IMR-90 (cell line): Measurements from ENCODE around the gene STXBP6. TPM values are rescaled to one million over a fixed set of nuclear protein-coding genes. Genes with fewer than 3 reads are reported as not detected.

Source experiments
- ATAC-seq: fragments of 200-7000 bp; cut with Tn5 transposase; 2 replicates; pipeline ENCODE4 v1.9.1; 2020; ENCODE audit warnings: low read depth, mild to moderate bottlenecking, moderate library complexity
- BruUV-seq: library from RNA; stranded (reverse); fragments of 400-500 nt; replicated peaks from 2 replicates; lab custom pipeline; 2021; lab: Mats Ljungman, UMichigan
- CTCF ChIA-PET: fragments of 300-600 bp; formaldehyde crosslinking; extraction: SDS; loops from one replicate; lab custom pipeline; 2021; ENCODE audit warnings: antibody characterized with exemption; lab: Yijun Ruan, JAX
- POLR2A ChIA-PET: fragments of 300-600 bp; sonication (Branson Sonifier 250); formaldehyde crosslinking; loops from one replicate; lab custom pipeline; 2022; ENCODE audit warnings: antibody characterized with exemption; ENCODE audit not compliant: unreplicated experiment; lab: Charles Lee
- DNase-seq: peaks from one replicate; pipeline ENCODE4 v3.0.0; 2013
- H2AFZ ChIP-seq: replicated peaks from 2 replicates; pipeline ENCODE3; 2013; ENCODE audit warnings: low read length, mild to moderate bottlenecking; ENCODE audit not compliant: poor library complexity
- H2AK5ac ChIP-seq: 2 replicates; pipeline ENCODE4 v1.6.1; 2013; ENCODE audit warnings: low read depth, low read length, inconsistent platforms
- H2AK9ac ChIP-seq: replicated peaks from 2 replicates; pipeline ENCODE3; 2013; ENCODE audit warnings: mild to moderate bottlenecking, low read depth, low read length, moderate library complexity; ENCODE audit not compliant: poor library complexity
- H2BK120ac ChIP-seq: 2 replicates; pipeline ENCODE4 v1.6.1; 2013; ENCODE audit warnings: low read depth, low read length, inconsistent platforms
- H2BK15ac ChIP-seq: 3 replicates; pipeline ENCODE4 v1.6.1; 2013; ENCODE audit warnings: low read depth, low read length, inconsistent platforms
- H2BK20ac ChIP-seq: 2 replicates; pipeline ENCODE4 v1.6.1; 2013; ENCODE audit warnings: low read depth, mild to moderate bottlenecking, inconsistent platforms, low read length, moderate library complexity
- H2BK5ac ChIP-seq: 2 replicates; pipeline ENCODE4 v1.6.1; 2013; ENCODE audit warnings: mild to moderate bottlenecking, low read depth, low read length, inconsistent platforms; ENCODE audit not compliant: poor library complexity, severe bottlenecking
- H3K14ac ChIP-seq: replicated peaks from 2 replicates; pipeline ENCODE4 v1.6.1; 2013; ENCODE audit warnings: low read depth, low read length, inconsistent platforms
- H3K18ac ChIP-seq: 2 replicates; pipeline ENCODE4 v1.6.1; 2013; ENCODE audit warnings: low read depth, low read length, control low read depth
- H3K23ac ChIP-seq: 2 replicates; pipeline ENCODE4 v1.6.1; 2013; ENCODE audit warnings: low read depth, low read length, inconsistent platforms
- H3K27ac ChIP-seq: 2 replicates; pipeline ENCODE4 v1.5.1; 2013; ENCODE audit warnings: mild to moderate bottlenecking, control low read depth, low read length; ENCODE audit not compliant: insufficient read depth
- H3K27me3 ChIP-seq: 2 replicates; pipeline ENCODE4 v1.6.1; 2013; ENCODE audit warnings: low read length; ENCODE audit not compliant: control insufficient read depth, insufficient read depth
- H3K36me3 ChIP-seq: 2 replicates; pipeline ENCODE4 v1.6.1; 2013; ENCODE audit warnings: low read length, mixed read lengths; ENCODE audit not compliant: control insufficient read depth, insufficient read depth
- H3K4ac ChIP-seq: 2 replicates; pipeline ENCODE4 v1.6.1; 2013; ENCODE audit warnings: low read depth, low read length, inconsistent platforms
- H3K4me1 ChIP-seq: 2 replicates; pipeline ENCODE4 v1.6.1; 2013; ENCODE audit warnings: low read length, mixed read lengths; ENCODE audit not compliant: control insufficient read depth, insufficient read depth
- H3K4me2 ChIP-seq: 2 replicates; pipeline ENCODE4 v1.6.1; 2013; ENCODE audit warnings: low read depth, mild to moderate bottlenecking, control low read depth, low read length, moderate library complexity
- H3K4me3 ChIP-seq: 2 replicates; pipeline ENCODE4 v1.5.1; 2013; ENCODE audit warnings: low read depth, mild to moderate bottlenecking, control low read depth, low read length, moderate library complexity; ENCODE audit not compliant: insufficient read depth
- H3K56ac ChIP-seq: 2 replicates; pipeline ENCODE4 v1.6.1; 2013; ENCODE audit warnings: low read length, inconsistent platforms; ENCODE audit not compliant: insufficient read depth; ENCODE audit errors: extremely low read depth
- H3K79me1 ChIP-seq, 2 experiments: 2 replicates each; pipeline ENCODE4 v1.6.1; 2013; ENCODE audit warnings: low read length in 2 of 2, inconsistent platforms in 1 of 2, low read depth in 1 of 2
- H3K9ac ChIP-seq: 2 replicates; pipeline ENCODE4 v1.6.1; 2013; ENCODE audit warnings: low read depth, low read length, control low read depth
- H3K9me1 ChIP-seq: 2 replicates; pipeline ENCODE4 v1.6.1; 2013; ENCODE audit warnings: low read length, inconsistent platforms; ENCODE audit not compliant: insufficient read depth
- H3K9me3 ChIP-seq: 2 replicates; pipeline ENCODE4 v1.6.1; 2013; ENCODE audit warnings: low read length; ENCODE audit not compliant: control insufficient read depth, insufficient read depth
- H4K20me1 ChIP-seq: 2 replicates; pipeline ENCODE4 v1.6.1; 2013; ENCODE audit warnings: low read length, inconsistent platforms; ENCODE audit not compliant: insufficient read depth
- H4K5ac ChIP-seq: 2 replicates; pipeline ENCODE4 v1.6.1; 2013; ENCODE audit warnings: mild to moderate bottlenecking, low read depth, low read length, control low read depth
- H4K8ac ChIP-seq, 2 experiments: 2 replicates each; pipeline ENCODE4 v1.6.1; 2013; ENCODE audit warnings: low read depth in 2 of 2, low read length in 2 of 2, control low read depth in 1 of 2, inconsistent platforms in 1 of 2
- H4K91ac ChIP-seq: 2 replicates; pipeline ENCODE4 v1.6.1; 2013; ENCODE audit warnings: low read depth, low read length, inconsistent platforms; ENCODE audit not compliant: insufficient read depth
- CEBPB ChIP-seq: IDR thresholded peaks from 2 replicates; pipeline ENCODE4 v1.6.1; 2012; ENCODE audit warnings: low read depth, low read length, improper control_type of control experiment
- RCOR1 ChIP-seq: IDR thresholded peaks from 2 replicates; pipeline ENCODE4 v1.6.1; 2012; ENCODE audit warnings: mild to moderate bottlenecking, low read length, improper control_type of control experiment; ENCODE audit not compliant: insufficient replicate concordance
- WGBS, 2 experiments: methylation state at CpG; one replicate each; pipeline versions ENCODE4 v1.1.5 to v1.1.7; 2013; ENCODE audit warnings: missing lambda C conversion rate in 2 of 2; ENCODE audit not compliant: insufficient read length in 1 of 2; ENCODE audit errors: extremely low coverage in 2 of 2; 5-methylcytosine and 5-hydroxymethylcytosine counted together
- dilution Hi-C: fragments of 300-500 bp; cut with HindIII; formaldehyde crosslinking; loops from one replicate; pipeline ENCODE4 v1.14.3; 2018; ENCODE audit warnings: low sequenced_read_pairs; ENCODE audit not compliant: unreplicated experiment
- in situ Hi-C: fragments of 300-500 bp; cut with MboI; formaldehyde crosslinking; loops from 3 replicates; pipeline ENCODE4 v1.14.3; 2019; ENCODE audit warnings: low sequenced_read_pairs, inconsistent platforms, mixed read lengths
- intact Hi-C: fragments of 100-400 bp; cut with micrococcal nuclease; formaldehyde crosslinking; loops from 2 replicates; pipeline ENCODE4 v1.10.0; 2022
- polyA plus RNA-seq, 3 experiments: library from polyadenylated mRNA; depleted of rRNA; stranded (reverse); fragments of >200 nt; gene quantifications; 2 replicates each; pipeline ENCODE4 v1.2.3, GENCODE V29; 2012; ENCODE audit warnings: low replicate concordance in 1 of 3
- total RNA-seq: library from RNA; depleted of rRNA; stranded (reverse); fragments of >200 nt; gene quantifications from 2 replicates; pipeline ENCODE4 v1.2.3, GENCODE V29; 2012
- TF ChIP-seq, protein P1 (sequence below): fragments of 150-350 bp; IDR thresholded peaks from 2 replicates; pipeline ENCODE4 v1.6.1; 2016; ENCODE audit warnings: low read depth, mild to moderate bottlenecking, low read length, moderate library complexity, borderline replicate concordance
- TF ChIP-seq, protein P2 (sequence below): conservative IDR thresholded peaks from 2 replicates; pipeline ENCODE4 v1.5.1; 2012; ENCODE audit warnings: mild to moderate bottlenecking, low read depth, low read length, improper control_type of control experiment

The STXBP6 gene
- total and polyA plus RNA-seq, 2 of the 4 experiments (the other 2 are of a cell fraction) = 14.2 to 14.3 TPM

GRCh38 chr14:24947131-24947530 lies 102.8 kb downstream of the STXBP6 start:
- Histone ChIP-seq H3K79me1 (no peaks in the 10 kb centered on the region), H2AFZ (no peak overlapping the region), H2BK5ac (no peak overlapping the region), H3K18ac (no peak overlapping the region), H3K27me3 (no peaks in the 10 kb centered on the region), H2AK9ac (no peak overlapping the region), H3K4me3 (no peak overlapping the region), H3K27ac (no peak overlapping the region), H3K4me2 (no peak overlapping the region), H3K9me1 (peaks cover 4% of the 10 kb centered on the region; the same call in 1 of the 2 replicates), H3K36me3 (no peaks in the 10 kb centered on the region), H4K5ac (no peak overlapping the region), H4K8ac (no peak overlapping the region), H3K14ac (no peak overlapping the region), H2BK15ac (no peak overlapping the region), H2BK120ac (no peak overlapping the region), H3K23ac (no peak overlapping the region), H3K4me1 (peaks cover 2% of the 10 kb centered on the region; the same call in 1 of the 2 replicates), H3K4ac (no peak overlapping the region), H3K9ac (no peak overlapping the region), H3K9me3 (no peaks in the 10 kb centered on the region), H4K91ac (no peak overlapping the region), H2BK20ac (no peak overlapping the region), H3K56ac (no peak overlapping the region), H2AK5ac (no peak overlapping the region), H4K20me1 (no peaks in the 10 kb centered on the region)
- ATAC-seq = no peak
- intact Hi-C loops = no loop called here
- CTCF ChIA-PET = no interaction called here
- POLR2A ChIA-PET = no interaction called here
- dilution Hi-C loops = no loop called here
- in situ Hi-C loops = no loop called here
- DNase-seq = no peak
- no TSS peak for BruUV-seq
- no CpG with 5 or more reads among the region's 6 CpGs for WGBS, 2 experiments
- TF ChIP-seq, protein P1, sequence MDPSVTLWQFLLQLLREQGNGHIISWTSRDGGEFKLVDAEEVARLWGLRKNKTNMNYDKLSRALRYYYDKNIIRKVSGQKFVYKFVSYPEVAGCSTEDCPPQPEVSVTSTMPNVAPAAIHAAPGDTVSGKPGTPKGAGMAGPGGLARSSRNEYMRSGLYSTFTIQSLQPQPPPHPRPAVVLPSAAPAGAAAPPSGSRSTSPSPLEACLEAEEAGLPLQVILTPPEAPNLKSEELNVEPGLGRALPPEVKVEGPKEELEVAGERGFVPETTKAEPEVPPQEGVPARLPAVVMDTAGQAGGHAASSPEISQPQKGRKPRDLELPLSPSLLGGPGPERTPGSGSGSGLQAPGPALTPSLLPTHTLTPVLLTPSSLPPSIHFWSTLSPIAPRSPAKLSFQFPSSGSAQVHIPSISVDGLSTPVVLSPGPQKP = no peak
- TF ChIP-seq, protein P2, sequence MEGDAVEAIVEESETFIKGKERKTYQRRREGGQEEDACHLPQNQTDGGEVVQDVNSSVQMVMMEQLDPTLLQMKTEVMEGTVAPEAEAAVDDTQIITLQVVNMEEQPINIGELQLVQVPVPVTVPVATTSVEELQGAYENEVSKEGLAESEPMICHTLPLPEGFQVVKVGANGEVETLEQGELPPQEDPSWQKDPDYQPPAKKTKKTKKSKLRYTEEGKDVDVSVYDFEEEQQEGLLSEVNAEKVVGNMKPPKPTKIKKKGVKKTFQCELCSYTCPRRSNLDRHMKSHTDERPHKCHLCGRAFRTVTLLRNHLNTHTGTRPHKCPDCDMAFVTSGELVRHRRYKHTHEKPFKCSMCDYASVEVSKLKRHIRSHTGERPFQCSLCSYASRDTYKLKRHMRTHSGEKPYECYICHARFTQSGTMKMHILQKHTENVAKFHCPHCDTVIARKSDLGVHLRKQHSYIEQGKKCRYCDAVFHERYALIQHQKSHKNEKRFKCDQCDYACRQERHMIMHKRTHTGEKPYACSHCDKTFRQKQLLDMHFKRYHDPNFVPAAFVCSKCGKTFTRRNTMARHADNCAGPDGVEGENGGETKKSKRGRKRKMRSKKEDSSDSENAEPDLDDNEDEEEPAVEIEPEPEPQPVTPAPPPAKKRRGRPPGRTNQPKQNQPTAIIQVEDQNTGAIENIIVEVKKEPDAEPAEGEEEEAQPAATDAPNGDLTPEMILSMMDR = no peak
- TF ChIP-seq CEBPB = no peak
- no peak for TF ChIP-seq RCOR1
